GM19193 (cell line): Measurements from ENCODE around the gene IBSP.

Source experiments
- POLR2A ChIP-seq: IDR thresholded peaks from 4 replicates; pipeline ENCODE4 v1.6.1; 2011; ENCODE audit not compliant: insufficient read depth, insufficient read length; ENCODE audit errors: extremely low read depth

The IBSP gene

DNA sequence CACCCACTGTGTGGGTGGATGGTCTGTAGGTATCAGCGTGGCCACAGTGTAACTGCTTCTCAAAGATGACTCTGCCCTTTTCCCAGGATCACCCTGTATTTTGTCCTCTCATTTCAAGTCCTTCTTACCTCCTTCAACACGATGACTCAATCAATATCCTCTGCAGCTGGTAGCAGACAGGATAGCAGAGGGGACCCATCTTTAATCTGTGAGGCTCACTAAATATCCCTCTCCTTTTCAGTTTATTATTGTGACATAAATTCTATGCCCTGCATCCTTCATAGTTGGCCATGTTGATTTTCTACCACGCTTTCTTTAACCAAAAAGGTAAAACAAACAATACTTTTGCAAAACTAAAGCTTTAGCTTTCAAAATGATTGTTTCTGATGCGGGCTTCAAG lies 23.8 kb downstream of the IBSP start:
- TF ChIP-seq POLR2A: no peak

DNA sequence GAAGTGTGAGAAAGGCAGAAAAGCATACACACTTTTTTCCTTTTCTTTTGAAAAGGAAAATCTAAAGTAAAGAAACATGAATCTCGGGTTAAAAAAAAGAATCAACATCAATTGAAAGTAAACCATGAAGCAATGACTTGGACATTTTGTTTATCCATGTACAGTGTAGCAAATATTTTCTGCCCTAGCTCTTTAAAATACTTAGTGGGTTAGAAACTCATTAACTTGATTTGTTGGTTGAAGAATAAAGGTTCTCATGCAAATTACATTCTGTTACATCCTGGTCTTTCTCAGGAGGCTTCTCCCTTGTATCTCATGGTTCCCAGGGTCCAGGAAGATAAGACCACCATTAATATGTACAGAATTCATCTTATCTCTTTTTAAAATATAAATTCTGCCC lies 24.4 kb downstream of the IBSP start:
- TF ChIP-seq POLR2A: no peak

DNA sequence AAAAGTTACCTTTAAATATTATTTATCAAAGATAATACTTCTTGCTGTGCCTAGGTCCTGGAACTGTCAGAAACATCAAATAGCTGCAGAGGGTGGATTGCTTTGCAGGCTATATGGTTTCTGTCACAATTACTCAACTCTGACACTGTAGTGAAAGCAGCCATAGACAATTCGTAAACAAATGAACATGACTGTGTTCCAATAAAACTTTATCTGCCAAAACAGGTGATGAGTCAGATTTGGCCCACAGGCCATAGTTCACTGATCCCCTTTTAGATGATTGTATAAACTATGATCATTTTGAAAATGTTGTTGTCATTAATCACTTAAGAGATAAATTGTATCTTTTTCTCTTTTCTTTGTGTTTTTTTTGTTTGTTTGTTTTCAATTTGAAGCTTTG lies 25.0 kb downstream of the IBSP start:
- no peak for TF ChIP-seq POLR2A

DNA sequence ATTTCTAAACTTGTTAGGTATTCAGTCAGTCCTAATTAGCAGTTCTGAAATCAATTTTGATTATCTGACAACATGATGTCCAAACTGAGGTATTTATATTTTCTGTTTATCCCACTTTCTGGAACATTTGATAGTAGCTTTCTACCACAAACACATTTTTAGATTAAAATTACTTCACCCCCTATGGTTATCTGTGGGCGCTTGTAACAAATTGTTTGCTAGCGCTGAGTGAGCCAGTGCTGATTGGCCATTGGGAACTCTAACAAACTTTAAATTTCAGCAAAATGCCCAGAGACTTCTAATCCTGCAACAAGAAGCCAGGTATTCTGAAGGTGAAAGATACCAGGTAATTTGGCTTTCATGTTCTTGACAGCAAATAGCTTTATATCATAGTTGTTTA lies 33.3 kb downstream of the IBSP start, which contains the start of gene MEPE:
Gene MEPE, plus strand, starts transcription at position 301 of the 400 bp plus-strand sequence. CDS start 1,746 bp downstream, outside the sequence.
- TF ChIP-seq POLR2A: no peak

DNA sequence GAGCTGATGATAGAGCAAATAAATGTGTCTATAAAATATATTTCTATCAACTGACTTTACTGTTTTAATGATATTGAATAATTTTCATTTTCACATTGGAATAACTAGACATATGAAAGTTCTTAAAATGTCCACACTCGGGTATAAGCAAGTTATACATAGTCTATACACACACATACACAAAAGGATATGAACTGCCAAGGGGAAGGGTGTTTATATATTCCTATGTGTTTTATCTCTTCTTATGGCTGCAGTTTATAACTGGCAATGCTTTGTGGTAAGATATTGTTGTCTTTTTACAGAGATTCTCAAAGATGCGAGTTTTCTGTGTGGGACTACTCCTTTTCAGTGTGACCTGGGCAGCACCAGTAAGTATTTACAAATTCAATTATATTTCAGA lies 35.0 kb downstream of the IBSP start:
- TF ChIP-seq POLR2A: no peak

DNA sequence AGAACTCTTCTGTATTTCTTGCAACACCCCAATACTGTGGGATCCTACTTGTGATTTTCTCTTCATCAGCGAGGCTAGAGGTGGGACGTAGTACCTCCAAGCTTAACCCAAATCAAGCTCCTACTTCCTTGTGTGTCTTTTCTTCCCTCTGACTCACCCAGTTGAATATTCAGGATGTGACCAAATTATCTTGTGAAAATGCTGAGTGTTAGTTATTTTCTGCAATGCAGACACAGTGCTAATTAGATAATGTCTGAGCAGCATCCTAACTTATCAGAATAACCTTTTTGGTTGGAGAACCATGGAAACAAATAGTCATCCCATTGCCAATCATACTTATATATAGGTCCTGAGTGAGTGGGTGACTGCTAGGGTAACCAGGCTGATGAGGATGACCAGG lies 35.8 kb downstream of the IBSP start:
- no peak for TF ChIP-seq POLR2A

DNA sequence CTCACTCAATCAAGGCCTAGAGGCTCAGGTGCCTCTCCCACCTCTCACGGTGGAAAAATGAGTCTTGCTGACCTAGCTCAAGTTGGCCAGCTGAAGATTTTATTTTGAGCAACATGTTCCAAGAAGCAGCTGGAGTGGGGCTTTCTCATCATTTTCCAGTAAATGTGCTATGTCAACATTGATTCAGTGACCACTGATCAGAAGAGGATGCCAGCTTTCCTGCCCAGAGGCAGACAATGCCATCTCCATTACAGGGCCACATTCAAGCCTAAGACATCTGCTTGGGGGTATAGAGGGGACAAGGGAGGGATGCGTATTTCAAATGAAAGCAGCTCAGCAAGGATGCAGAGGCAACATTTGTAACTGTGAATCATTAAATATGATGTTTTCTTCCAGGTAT lies 36.4 kb downstream of the IBSP start:
- TF ChIP-seq POLR2A: no peak

DNA sequence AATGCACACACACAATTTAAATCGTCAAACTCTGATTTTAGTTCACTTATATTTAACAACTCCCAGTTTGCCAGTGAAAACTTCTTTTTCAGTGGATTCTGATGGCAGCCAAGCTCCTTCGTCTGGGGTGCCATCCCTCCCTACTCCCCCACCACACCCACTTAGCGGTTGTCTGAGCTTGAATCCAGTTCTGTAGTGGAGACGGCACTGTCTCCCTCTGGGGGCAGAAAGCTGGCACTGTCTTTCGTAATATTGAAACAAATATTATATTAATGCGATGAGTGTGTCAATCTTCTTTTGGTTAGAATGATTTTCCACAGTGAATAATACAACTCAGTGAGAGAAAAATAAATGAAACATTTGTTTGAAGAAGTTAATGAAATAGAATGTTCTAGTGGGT lies 38.9 kb downstream of the IBSP start:
- no peak for TF ChIP-seq POLR2A

DNA sequence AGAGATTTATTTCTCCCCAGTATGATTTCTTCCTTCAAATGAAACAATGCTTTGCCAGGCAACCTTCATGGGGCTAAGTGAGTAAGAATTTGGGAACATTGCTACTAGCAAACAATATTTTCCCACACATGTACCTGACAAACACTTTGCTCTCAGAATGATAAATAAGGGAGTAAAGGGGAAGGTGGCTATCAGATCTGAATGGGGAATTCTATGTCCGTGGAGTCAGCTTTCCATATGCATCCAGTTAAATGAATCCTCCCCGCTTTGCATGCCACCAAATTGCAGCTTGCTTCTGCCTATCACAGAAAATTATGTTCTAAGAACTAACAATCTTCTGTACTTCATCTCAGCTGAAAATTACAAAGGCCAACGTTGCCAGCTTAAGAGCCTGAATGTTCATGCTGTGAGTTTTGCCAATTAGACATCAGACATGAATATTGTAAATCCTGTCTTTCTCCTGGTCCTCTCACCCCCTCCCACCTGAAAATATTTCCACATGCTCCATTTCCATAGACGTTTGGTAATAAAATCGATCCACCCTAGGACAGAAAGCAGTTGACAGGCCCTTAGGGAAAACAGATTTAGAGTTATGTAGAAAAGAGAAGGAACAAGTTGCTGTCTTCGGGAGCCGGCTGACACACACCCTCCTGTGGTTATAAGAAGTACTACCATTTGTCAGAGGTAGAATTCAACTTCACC lies 39.7 kb downstream of the IBSP start:
- TF ChIP-seq POLR2A: no peak

DNA sequence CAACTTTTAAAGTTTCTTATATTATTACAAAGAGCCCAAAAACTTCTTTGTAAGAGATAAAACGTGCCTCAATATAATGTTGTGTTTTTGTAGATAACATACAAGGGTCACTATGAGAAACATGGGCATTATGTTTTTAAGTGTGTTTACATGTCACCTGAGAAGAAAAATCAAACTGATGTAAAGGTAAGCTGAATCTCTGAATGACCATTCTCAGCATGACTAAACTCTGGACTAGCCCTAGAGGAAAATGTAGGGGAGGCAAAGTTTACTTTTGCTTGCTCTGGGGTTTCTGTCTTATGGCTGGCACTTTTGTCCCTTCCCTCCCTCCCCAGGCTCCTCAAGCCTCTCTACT lies 40.2 kb downstream of the IBSP start:
- TF ChIP-seq POLR2A: no peak

DNA sequence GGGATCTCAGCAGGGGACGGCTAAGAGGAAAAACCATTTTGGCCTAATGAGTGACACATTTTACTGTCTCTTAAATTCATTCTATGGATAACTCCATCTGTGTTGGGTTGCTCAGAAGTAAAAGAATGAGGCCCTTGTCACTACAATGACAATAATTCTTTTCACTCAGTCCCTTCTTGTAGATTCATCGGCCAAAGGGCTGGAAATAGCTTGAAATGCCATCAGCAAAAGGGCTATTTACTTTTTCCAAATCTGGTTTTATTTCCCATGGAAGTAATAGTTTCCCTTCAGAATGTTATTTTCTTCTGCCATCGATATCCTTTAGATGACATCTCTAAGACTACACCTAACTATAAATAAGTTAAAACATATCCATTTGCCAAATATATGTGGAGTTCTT lies 40.8 kb downstream of the IBSP start:
- no peak for TF ChIP-seq POLR2A

DNA sequence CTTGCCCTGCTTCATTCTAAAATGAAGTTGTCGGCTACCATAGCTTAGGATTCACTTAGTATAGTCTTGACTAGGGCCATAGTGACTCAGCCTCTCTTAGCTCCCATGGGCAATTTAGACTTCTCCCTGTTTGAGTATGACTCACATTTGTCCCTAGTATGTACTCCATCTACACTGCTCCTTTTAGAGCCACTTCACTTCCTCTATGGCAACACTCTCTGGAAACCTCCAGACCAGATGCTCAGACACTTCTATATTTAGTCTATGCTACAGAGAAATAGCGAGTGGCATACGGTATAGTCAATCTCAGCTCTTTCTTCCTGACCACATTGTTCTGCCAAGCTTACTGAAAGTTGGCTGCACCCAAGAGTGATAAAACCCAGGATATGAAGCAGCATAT lies 44.6 kb downstream of the IBSP start:
- no peak for TF ChIP-seq POLR2A

DNA sequence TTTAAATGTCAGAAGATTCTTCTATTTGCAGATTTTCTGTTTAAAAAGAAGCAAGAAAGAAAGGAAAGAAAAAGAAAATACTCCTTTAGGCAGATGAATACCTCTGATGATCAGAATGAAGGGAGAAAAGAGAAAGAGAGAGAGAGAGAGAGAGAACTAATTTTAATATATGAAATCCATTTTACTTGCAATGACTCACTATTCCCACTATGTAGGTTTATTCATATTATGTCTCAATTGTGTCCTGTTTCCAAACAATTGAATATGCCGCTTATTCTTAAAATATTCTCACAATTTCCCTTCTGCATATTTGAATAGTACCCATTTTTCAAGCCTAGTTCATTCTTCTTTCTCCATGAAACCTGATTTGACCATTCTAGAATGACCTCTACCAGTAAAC lies 45.1 kb downstream of the IBSP start:
- no peak for TF ChIP-seq POLR2A

DNA sequence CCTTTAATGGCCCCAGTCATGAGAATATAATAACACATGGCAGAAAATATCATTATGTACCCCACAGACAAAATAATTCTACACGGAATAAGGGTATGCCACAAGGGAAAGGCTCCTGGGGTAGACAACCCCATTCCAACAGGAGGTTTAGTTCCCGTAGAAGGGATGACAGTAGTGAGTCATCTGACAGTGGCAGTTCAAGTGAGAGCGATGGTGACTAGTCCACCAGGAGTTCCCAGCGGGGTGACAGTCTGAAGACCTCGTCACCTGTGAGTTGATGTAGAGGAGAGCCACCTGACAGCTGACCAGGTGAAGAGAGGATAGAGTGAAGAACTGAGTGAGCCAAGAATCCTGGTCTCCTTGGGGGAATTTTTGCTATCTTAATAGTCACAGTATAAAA lies 46.9 kb downstream of the IBSP start:
- TF ChIP-seq POLR2A: no peak

DNA sequence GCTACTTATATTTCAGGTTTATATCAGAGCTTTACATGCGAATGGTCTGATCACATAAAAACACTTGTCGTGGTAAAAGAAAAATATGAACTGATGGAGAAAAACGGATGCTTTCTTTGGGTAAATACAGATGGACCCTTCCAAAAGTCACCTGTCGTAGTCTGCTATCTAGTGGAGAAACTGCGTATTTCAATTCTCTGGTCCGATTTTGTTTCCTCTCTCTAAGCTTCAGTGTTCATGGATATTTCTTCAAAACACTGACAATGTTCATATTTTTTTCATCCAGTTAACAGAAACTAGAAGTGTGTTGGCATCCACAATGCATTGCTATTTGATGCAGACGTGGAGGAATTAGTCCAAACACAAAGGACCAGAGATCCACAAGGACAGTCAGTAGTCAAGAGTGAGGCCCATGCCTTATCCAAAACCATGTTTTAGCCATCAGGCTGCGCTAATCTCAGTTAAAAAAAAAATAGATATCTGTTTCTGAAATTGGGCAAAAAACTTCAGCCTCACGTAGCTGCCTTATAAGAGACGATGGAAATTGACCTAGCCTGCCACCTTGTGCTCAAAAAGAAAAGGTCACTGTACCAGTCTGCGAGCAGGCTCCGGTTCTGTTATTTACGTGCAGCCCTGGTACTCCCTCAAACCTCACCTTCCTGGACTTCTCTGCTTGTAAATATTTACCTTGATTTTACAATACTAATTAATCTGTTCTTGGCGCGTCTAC lies 49.4 kb downstream of the IBSP start:
- TF ChIP-seq POLR2A: no peak

DNA sequence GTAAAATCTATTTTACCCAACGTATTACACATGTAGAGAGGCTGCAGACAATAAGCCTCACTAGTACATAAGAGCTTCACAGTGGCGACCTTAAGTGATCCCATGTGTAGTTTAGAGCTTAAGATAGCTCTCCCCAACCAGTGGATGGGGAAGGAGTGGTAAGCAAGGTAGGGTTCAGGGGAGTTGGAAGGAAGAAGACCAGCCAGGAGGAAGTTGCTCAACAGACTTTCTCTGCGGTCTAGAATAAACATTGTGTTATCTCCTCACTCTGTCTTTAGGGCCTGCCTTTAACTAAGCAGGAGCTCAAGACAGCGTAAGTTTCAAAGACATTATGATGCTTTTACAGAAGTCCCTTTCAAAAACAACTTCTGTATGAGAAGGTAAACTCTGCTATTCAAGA lies 50.3 kb downstream of the IBSP start:
- no peak for TF ChIP-seq POLR2A
